ENCODE results near the gene CTBS.
"Not testable (repeated sequence)": the region's sequence is repeated elsewhere in the genome, so short reads cannot be mapped to it uniquely, and the experiment has no call there.

Gene CTBS

GRCh38 chr1:84538599-84538998 is 35.6 kb downstream of the CTBS start:
- TF ChIP-seq ZFX (IDR thresholded peaks at IDR 0.05; ENCODE audit: borderline replicate concordance) (no peak), CTCF (IDR thresholded peaks at IDR 0.05) (no peak)
- no peak overlapping the region for H3K27ac ChIP-seq

GRCh38 chr1:84525779-84526178 is 48.5 kb downstream of the CTBS start:
- no peak for TF ChIP-seq CTCF (IDR thresholded peaks at IDR 0.05)
- TF ChIP-seq ZFX (IDR thresholded peaks at IDR 0.05; ENCODE audit: borderline replicate concordance): no peak

GRCh38 chr1:84524590-84524989 is 49.6 kb downstream of the CTBS start:
- no peak overlapping the region for H3K27ac ChIP-seq
- no peak for TF ChIP-seq ZFX (IDR thresholded peaks at IDR 0.05; ENCODE audit: borderline replicate concordance)
- TF ChIP-seq CTCF (IDR thresholded peaks at IDR 0.05): no peak

More at GRCh38 chr1:84525779-84526178, 48.5 kb downstream of the CTBS start:
- H3K27ac ChIP-seq: no peak overlapping the region

GRCh38 chr1:84510668-84511067 is 63.6 kb downstream of the CTBS start:
- H3K27ac ChIP-seq: no peak overlapping the region
- no peak for TF ChIP-seq CTCF (IDR thresholded peaks at IDR 0.05)
- no peak for TF ChIP-seq ZFX (IDR thresholded peaks at IDR 0.05; ENCODE audit: borderline replicate concordance)

- no peak overlapping the region for H3K27ac ChIP-seq
- no peak for TF ChIP-seq ZFX (IDR thresholded peaks at IDR 0.05; ENCODE audit: borderline replicate concordance)
- no peak for TF ChIP-seq CTCF (IDR thresholded peaks at IDR 0.05)
Measured at GRCh38 chr1:84510165-84510564, 64.1 kb downstream of the CTBS start.

- no peak overlapping the region for H3K27ac ChIP-seq
- TF ChIP-seq CTCF (IDR thresholded peaks at IDR 0.05) (no peak), ZFX (IDR thresholded peaks at IDR 0.05; ENCODE audit: borderline replicate concordance) (no peak)
Measured at GRCh38 chr1:84509029-84509428, 65.2 kb downstream of the CTBS start.

GRCh38 chr1:84508510-84508909 is 65.7 kb downstream of the CTBS start:
- TF ChIP-seq CTCF (IDR thresholded peaks at IDR 0.05) (no peak), ZFX (IDR thresholded peaks at IDR 0.05; ENCODE audit: borderline replicate concordance) (no peak)
- H3K27ac ChIP-seq: no peak overlapping the region

GRCh38 chr1:84507887-84508286 is 66.4 kb downstream of the CTBS start:
- not testable (repeated sequence) for H3K27ac ChIP-seq
